H1 (cell line): ENCODE data around the gene SCN10A. TPM values are rescaled to one million over a fixed set of nuclear protein-coding genes. Genes with fewer than 3 reads are reported as not detected.

Experiments used
- BACH1 ChIP-seq: IDR thresholded peaks from 2 replicates; pipeline ENCODE4 v1.6.1; 2012; ENCODE audit warnings: low read length, improper control_type of control experiment
- CBX5 ChIP-seq: fragments of 300-800, 300-1000 bp; sonication (generic); IDR thresholded peaks from 2 replicates; pipeline ENCODE4 v1.7.1; 2016; ENCODE audit warnings: antibody characterized with exemption, low read length, low read depth
- CHD2 ChIP-seq: IDR thresholded peaks from 2 replicates; pipeline ENCODE4 v1.6.1; 2012; ENCODE audit warnings: low read length, improper control_type of control experiment
- CTBP2 ChIP-seq: IDR thresholded peaks from 2 replicates; pipeline ENCODE4 v1.7.0; 2011; ENCODE audit warnings: borderline replicate concordance, mild to moderate bottlenecking, moderate library complexity, mixed read lengths, low read length; ENCODE audit not compliant: insufficient read depth, insufficient read length
- GTF2F1 ChIP-seq: IDR thresholded peaks from 2 replicates; pipeline ENCODE4 v1.6.1; 2012; ENCODE audit warnings: low read depth, low read length, improper control_type of control experiment, borderline replicate concordance
- HDAC6 ChIP-seq: IDR thresholded peaks from one replicate; pipeline ENCODE4 v1.7.1; 2012; ENCODE audit warnings: low read depth, mild to moderate bottlenecking, inconsistent platforms, low read length, moderate library complexity
- JUN ChIP-seq: IDR thresholded peaks from 2 replicates; pipeline ENCODE4 v1.6.1; 2011; ENCODE audit warnings: low read depth, mild to moderate bottlenecking, improper control_type of control experiment, low read length
- NRF1 ChIP-seq: IDR thresholded peaks from 2 replicates; pipeline ENCODE4 v1.6.1; 2011; ENCODE audit warnings: mild to moderate bottlenecking, low read depth, low read length, improper control_type of control experiment
- POLR2A ChIP-seq, 2 experiments: IDR thresholded peaks; 1 replicate in 1 of 2; 2 replicates in 1 of 2; pipeline ENCODE4 v1.6.1; 2011; ENCODE audit warnings: low read depth in 2 of 2, low read length in 2 of 2, mild to moderate bottlenecking in 2 of 2; ENCODE audit errors: control extremely low read depth in 1 of 2
- POU5F1 ChIP-seq: IDR thresholded peaks from 2 replicates; pipeline ENCODE4 v1.6.1; 2011; ENCODE audit warnings: low read depth, mild to moderate bottlenecking, low read length, moderate library complexity
- RBBP5 ChIP-seq: IDR thresholded peaks from 2 replicates; pipeline ENCODE4 v1.7.1; 2012; ENCODE audit warnings: low read depth, mild to moderate bottlenecking, inconsistent platforms, low read length, moderate library complexity, borderline replicate concordance
- SAP30 ChIP-seq: fragments of 300-600 bp; sonication (generic); IDR thresholded peaks from 2 replicates; pipeline ENCODE4 v1.7.1; 2012; ENCODE audit warnings: low read length, moderate library complexity, mild to moderate bottlenecking, inconsistent platforms; ENCODE audit not compliant: insufficient read depth, insufficient replicate concordance
- SIN3A ChIP-seq, 2 experiments: IDR thresholded peaks in 1 of 2; conservative IDR thresholded peaks in 1 of 2; 2 replicates each; pipeline ENCODE4 v1.6.1; 2011 to 2012; ENCODE audit warnings: low read length in 2 of 2, improper control_type of control experiment in 1 of 2, low read depth in 1 of 2, mild to moderate bottlenecking in 1 of 2
- SIRT6 ChIP-seq: IDR thresholded peaks from one replicate; pipeline ENCODE4 v1.7.1; 2012; ENCODE audit warnings: low read length, inconsistent platforms
- SP1 ChIP-seq: IDR thresholded peaks from 2 replicates; pipeline ENCODE4 v1.6.1; 2011; ENCODE audit warnings: low read depth, low read length
- TBP ChIP-seq: IDR thresholded peaks from 2 replicates; pipeline ENCODE4 v1.6.1; 2011; ENCODE audit warnings: low read depth, low read length, improper control_type of control experiment
- polyA plus RNA-seq, 7 experiments: library from polyadenylated mRNA; depleted of rRNA in 3 of 7; stranded (reverse) in 5 of 7; unstranded in 2 of 7; fragments of >200 nt in 5 of 7; fragments of 200-250 nt in 2 of 7; gene quantifications; 1 replicate in 5 of 7; 2 replicates in 1 of 7; 4 replicates in 1 of 7; pipeline versions ENCODE4 v1.2.1 to v1.2.3, GENCODE V29; 2011 to 2013; ENCODE audit warnings: missing spikeins in 2 of 7, mixed read lengths in 2 of 7
- total RNA-seq: library from RNA; stranded (reverse); fragmentation: NEBNext Ultra II Directional; extraction: Animal tissue kit (Norgen Biotek cat#: 25700); gene quantifications from 2 replicates; pipeline ENCODE4 v1.2.1, GENCODE V29; 2021
- TF ChIP-seq, protein P1 (sequence below): IDR thresholded peaks from 2 replicates; pipeline ENCODE4 v1.6.1; 2011; ENCODE audit warnings: low read depth, mild to moderate bottlenecking, low read length; ENCODE audit not compliant: insufficient read depth
- TF ChIP-seq, protein P2 (sequence below): IDR thresholded peaks from 2 replicates; pipeline ENCODE4 v1.6.1; 2012; ENCODE audit warnings: low read length, inconsistent platforms

The SCN10A gene
- total and polyA plus RNA-seq, 2 of the 8 experiments (the other 6 are each of a cell fraction or from before 2014, with no cell fraction given) = not detected

DNA sequence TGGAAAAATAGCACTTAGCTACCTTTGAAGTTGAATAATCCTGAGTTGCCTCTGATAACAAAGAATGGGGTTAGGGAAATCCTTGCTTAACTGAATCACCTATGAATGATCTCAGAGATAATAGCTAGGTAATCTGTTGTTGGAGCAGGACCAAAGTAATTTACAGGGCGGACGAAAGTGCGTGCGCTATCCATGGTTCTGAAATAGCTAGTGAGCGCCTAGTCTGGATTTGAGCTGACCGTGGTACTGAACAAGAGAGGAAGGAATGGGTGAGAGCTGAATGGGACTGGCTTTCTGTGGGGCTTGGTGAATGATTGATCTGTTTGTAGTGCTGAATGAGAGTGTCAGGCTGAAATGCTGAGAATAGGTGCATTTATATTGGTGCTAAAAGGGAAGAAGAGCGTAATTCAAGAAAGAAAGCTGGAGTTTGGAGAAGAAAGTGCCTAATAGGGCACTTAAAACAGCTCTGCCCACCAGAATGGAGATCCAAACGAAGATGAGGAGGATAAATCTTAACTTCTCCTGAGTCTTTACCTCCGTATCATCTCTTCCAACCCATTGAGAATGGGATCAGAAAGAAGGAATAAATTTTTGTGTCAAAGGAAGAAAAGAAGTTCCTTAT is 10.1 kb downstream of the SCN10A start (continued):
- TF ChIP-seq RBBP5 (no peak), POLR2A (IDR thresholded peaks at IDR 0.05; ENCODE audit: control extremely low read depth in 1 of 2, low read depth in 2 of 2, low read length in 2 of 2) (no peak), SIRT6 (no peak), CBX5 (no peak), TBP (no peak), GTF2F1 (no peak), BACH1 (no peak), SP1 (no peak), JUN (no peak), HDAC6 (no peak), POU5F1 (no peak), CTBP2 (no peak), SAP30 (peak; percentile 89), SIN3A (conservative IDR thresholded peaks at IDR 0.05 in 1 of 2, IDR thresholded peaks at IDR 0.05 in 1 of 2; ENCODE audit: low read depth in 1 of 2, low read length in 2 of 2) (peak; percentile 99), CHD2 (no peak), NRF1 (no peak)
- TF ChIP-seq, protein P1, sequence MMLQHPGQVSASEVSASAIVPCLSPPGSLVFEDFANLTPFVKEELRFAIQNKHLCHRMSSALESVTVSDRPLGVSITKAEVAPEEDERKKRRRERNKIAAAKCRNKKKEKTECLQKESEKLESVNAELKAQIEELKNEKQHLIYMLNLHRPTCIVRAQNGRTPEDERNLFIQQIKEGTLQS = no peak
- TF ChIP-seq, protein P2, sequence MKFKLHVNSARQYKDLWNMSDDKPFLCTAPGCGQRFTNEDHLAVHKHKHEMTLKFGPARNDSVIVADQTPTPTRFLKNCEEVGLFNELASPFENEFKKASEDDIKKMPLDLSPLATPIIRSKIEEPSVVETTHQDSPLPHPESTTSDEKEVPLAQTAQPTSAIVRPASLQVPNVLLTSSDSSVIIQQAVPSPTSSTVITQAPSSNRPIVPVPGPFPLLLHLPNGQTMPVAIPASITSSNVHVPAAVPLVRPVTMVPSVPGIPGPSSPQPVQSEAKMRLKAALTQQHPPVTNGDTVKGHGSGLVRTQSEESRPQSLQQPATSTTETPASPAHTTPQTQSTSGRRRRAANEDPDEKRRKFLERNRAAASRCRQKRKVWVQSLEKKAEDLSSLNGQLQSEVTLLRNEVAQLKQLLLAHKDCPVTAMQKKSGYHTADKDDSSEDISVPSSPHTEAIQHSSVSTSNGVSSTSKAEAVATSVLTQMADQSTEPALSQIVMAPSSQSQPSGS = no peak
